Activated CD8-positive, alpha-beta T cell treated with anti-CD3 and anti-CD28 coated beads, Interleukin-2, amount 10 ng/mL, durations not matched to agents 7 days and 5 days (primary cell): Measurements from ENCODE around the gene TASP1. TPM values are rescaled to one million over a fixed set of nuclear protein-coding genes. Genes with fewer than 3 reads are reported as not detected.

Experiments used
- ATAC-seq: fragments of 150-1000 bp; cut with Tn5 transposase; one replicate; pipeline ENCODE4 v1.10.0; 2021; ENCODE audit warnings: moderate library complexity
- CTCF ChIA-PET: fragments of 350-600 bp; sonication (Branson Sonifier 250); formaldehyde crosslinking; loops from one replicate; lab custom pipeline; 2021; ENCODE audit warnings: antibody characterized with exemption; lab: Charles Lee
- POLR2A ChIA-PET: fragments of 350-600 bp; sonication (Branson Sonifier 250); formaldehyde crosslinking; loops from one replicate; lab custom pipeline; 2021; ENCODE audit warnings: antibody characterized with exemption; lab: Charles Lee
- DNase-seq: peaks from one replicate; pipeline ENCODE4 v3.0.0-alpha.2; 2020
- H3K27ac Mint-ChIP-seq: one replicate; pipeline ENCODE4 v1.8.0; 2021; ENCODE audit warnings: mild to moderate bottlenecking, mixed read lengths
- H3K27me3 Mint-ChIP-seq: one replicate; pipeline ENCODE4 v1.8.0; 2021; ENCODE audit warnings: low read depth, mixed read lengths
- H3K36me3 Mint-ChIP-seq: one replicate; pipeline ENCODE4 v1.8.0; 2021; ENCODE audit warnings: low read depth, mixed read lengths
- H3K4me1 Mint-ChIP-seq: one replicate; pipeline ENCODE4 v1.8.0; 2021; ENCODE audit warnings: low read depth, mixed read lengths
- H3K4me3 Mint-ChIP-seq: one replicate; pipeline ENCODE4 v1.8.0; 2021; ENCODE audit warnings: mild to moderate bottlenecking, mixed read lengths
- H3K9me3 Mint-ChIP-seq: one replicate; pipeline ENCODE4 v1.8.0; 2022; ENCODE audit warnings: mixed read lengths; ENCODE audit not compliant: insufficient read depth
- total RNA-seq, 2 experiments: library from RNA; stranded (reverse); gene quantifications; one replicate each; pipeline ENCODE4 v1.2.3, GENCODE V29; 2021

Gene TASP1
- total RNA-seq, 2 experiments from 2014 or later = 9.6 to 11.8 TPM

GRCh38 chr20:13452470-13453124 lies 186.1 kb downstream of the TASP1 start:
- CTCF ChIA-PET = interaction anchor here (1.6 kb wide), 1 partner anchor 9 kb away, joined by 6 read pairs; no protein-coding TSS in a partner anchor
- H3K27me3 Mint-ChIP-seq = no peaks in the 10 kb centered on the region
- H3K27ac Mint-ChIP-seq = no peak overlapping the region
- POLR2A ChIA-PET = no interaction called here
- H3K4me3 Mint-ChIP-seq = no peak overlapping the region
- no peaks in the 10 kb centered on the region for H3K9me3 Mint-ChIP-seq
- no peaks in the 10 kb centered on the region for H3K4me1 Mint-ChIP-seq
- H3K36me3 Mint-ChIP-seq = no peaks in the 10 kb centered on the region
- DNase-seq (no peak), ATAC-seq (no peak)

GRCh38 chr20:13449868-13450434 lies 188.8 kb downstream of the TASP1 start:
- Mint-ChIP-seq H3K4me3 (no peak overlapping the region), H3K4me1 (no peaks in the 10 kb centered on the region), H3K9me3 (no peaks in the 10 kb centered on the region), H3K27ac (no peak overlapping the region), H3K36me3 (no peaks in the 10 kb centered on the region), H3K27me3 (no peaks in the 10 kb centered on the region)
- no peak for DNase-seq
- ATAC-seq = no peak
- ChIA-PET POLR2A (no interaction called here), CTCF (no interaction called here)

- ATAC-seq = no peak
- Mint-ChIP-seq H3K36me3 (no peaks in the 10 kb centered on the region), H3K9me3 (no peaks in the 10 kb centered on the region), H3K4me3 (no peak overlapping the region), H3K27ac (no peak overlapping the region), H3K27me3 (no peaks in the 10 kb centered on the region), H3K4me1 (no peaks in the 10 kb centered on the region)
- CTCF ChIA-PET = interaction anchor here (0.8 kb wide), 1 partner anchor 99 kb away, joined by 4 read pairs; no protein-coding TSS in a partner anchor
- DNase-seq = no peak
- POLR2A ChIA-PET = no interaction called here
Observed at GRCh38 chr20:13447385-13448180, 191.1 kb downstream of the TASP1 start.

- DNase-seq = no peak
- Mint-ChIP-seq H3K27me3 (no peaks in the 10 kb centered on the region), H3K4me1 (no peaks in the 10 kb centered on the region), H3K9me3 (peaks cover 8% of the 10 kb centered on the region), H3K27ac (no peak overlapping the region), H3K36me3 (peaks cover 6% of the 10 kb centered on the region), H3K4me3 (no peak overlapping the region)
- POLR2A ChIA-PET = no interaction called here
- CTCF ChIA-PET = no interaction called here
- ATAC-seq = no peak
Observed at GRCh38 chr20:13443690-13444089, 195.0 kb downstream of the TASP1 start.

GRCh38 chr20:13442986-13443385 lies 195.7 kb downstream of the TASP1 start:
- Mint-ChIP-seq H3K27me3 (no peaks in the 10 kb centered on the region), H3K4me3 (no peak overlapping the region), H3K27ac (no peak overlapping the region), H3K36me3 (peaks cover 6% of the 10 kb centered on the region), H3K4me1 (no peaks in the 10 kb centered on the region), H3K9me3 (peaks cover 8% of the 10 kb centered on the region)
- ChIA-PET CTCF (no interaction called here), POLR2A (no interaction called here)
- DNase-seq (no peak), ATAC-seq (no peak)

- CTCF ChIA-PET = interaction anchor here (1.4 kb wide), 1 partner anchor 105 kb away, joined by 3 read pairs; no protein-coding TSS in a partner anchor
- no peak for DNase-seq
- H3K4me3 Mint-ChIP-seq = no peak overlapping the region
- ATAC-seq = no peak
- no peaks in the 10 kb centered on the region for H3K4me1 Mint-ChIP-seq
- H3K36me3 Mint-ChIP-seq = peaks cover 6% of the 10 kb centered on the region
- POLR2A ChIA-PET = no interaction called here
- H3K27me3 Mint-ChIP-seq = no peaks in the 10 kb centered on the region
- H3K9me3 Mint-ChIP-seq = peaks cover 8% of the 10 kb centered on the region
- no peak overlapping the region for H3K27ac Mint-ChIP-seq
Observed at GRCh38 chr20:13441388-13441787, 197.3 kb downstream of the TASP1 start.

GRCh38 chr20:13436530-13436929 lies 202.2 kb downstream of the TASP1 start:
- Mint-ChIP-seq H3K27me3 (no peaks in the 10 kb centered on the region), H3K4me3 (no peak overlapping the region), H3K9me3 (peaks cover 8% of the 10 kb centered on the region), H3K4me1 (no peaks in the 10 kb centered on the region), H3K36me3 (peaks cover 13% of the 10 kb centered on the region), H3K27ac (no peak overlapping the region)
- ChIA-PET CTCF (no interaction called here), POLR2A (no interaction called here)
- DNase-seq (no peak), ATAC-seq (no peak)

- H3K9me3 Mint-ChIP-seq = peaks cover 7% of the 10 kb centered on the region
- H3K4me3 Mint-ChIP-seq = no peak overlapping the region
Observed at GRCh38 chr20:13432126-13432525, 206.6 kb downstream of the TASP1 start.

GRCh38 chr20:13430346-13431002 lies 208.3 kb downstream of the TASP1 start:
- no peak overlapping the region for H3K27ac Mint-ChIP-seq
- no peak overlapping the region for H3K4me3 Mint-ChIP-seq
- CTCF ChIA-PET = interaction anchor here (1.0 kb wide), 1 partner anchor 21 kb away, joined by 3 read pairs; no protein-coding TSS in a partner anchor
- H3K9me3 Mint-ChIP-seq = peaks cover 7% of the 10 kb centered on the region
- peaks cover 22% of the 10 kb centered on the region for H3K36me3 Mint-ChIP-seq
- no peaks in the 10 kb centered on the region for H3K27me3 Mint-ChIP-seq
- H3K4me1 Mint-ChIP-seq = peaks cover 14% of the 10 kb centered on the region
- ATAC-seq = peak; percentile 61
- POLR2A ChIA-PET = interaction anchor here (1.0 kb wide), 1 partner anchor 209 kb away, joined by 4 read pairs; the partner anchor contains the start of gene ISM1
- DNase-seq = peak; percentile 54

More at GRCh38 chr20:13432126-13432525, 206.6 kb downstream of the TASP1 start:
- Mint-ChIP-seq H3K27me3 (no peaks in the 10 kb centered on the region), H3K4me1 (peaks cover 14% of the 10 kb centered on the region), H3K36me3 (peaks cover 22% of the 10 kb centered on the region), H3K27ac (no peak overlapping the region)
- POLR2A ChIA-PET = no interaction called here
- no peak for DNase-seq
- ATAC-seq = no peak
- CTCF ChIA-PET = no interaction called here

GRCh38 chr20:13428684-13429083 lies 210.0 kb downstream of the TASP1 start:
- CTCF ChIA-PET = interaction anchor here (1.4 kb wide), 1 partner anchor 118 kb away, joined by 4 read pairs; no protein-coding TSS in a partner anchor

GRCh38 chr20:13426870-13427269 lies 211.9 kb downstream of the TASP1 start:
- peaks cover 14% of the 10 kb centered on the region for H3K4me1 Mint-ChIP-seq
- ChIA-PET POLR2A (no interaction called here), CTCF (no interaction called here)
- H3K4me3 Mint-ChIP-seq = no peak overlapping the region
- no peak for ATAC-seq
- H3K27ac Mint-ChIP-seq = no peak overlapping the region
- H3K27me3 Mint-ChIP-seq = no peaks in the 10 kb centered on the region
- peaks cover 17% of the 10 kb centered on the region for H3K36me3 Mint-ChIP-seq
- peaks cover 7% of the 10 kb centered on the region for H3K9me3 Mint-ChIP-seq
- no peak for DNase-seq

More at GRCh38 chr20:13428684-13429083, 210.0 kb downstream of the TASP1 start:
- no peak for DNase-seq
- POLR2A ChIA-PET = no interaction called here
- Mint-ChIP-seq H3K9me3 (peaks cover 7% of the 10 kb centered on the region), H3K27ac (no peak overlapping the region), H3K4me1 (peaks cover 14% of the 10 kb centered on the region), H3K4me3 (no peak overlapping the region), H3K36me3 (peaks cover 22% of the 10 kb centered on the region), H3K27me3 (no peaks in the 10 kb centered on the region)
- no peak for ATAC-seq
